OCI-LY7 (cell line): Measurements from ENCODE around the gene NCAN. TPM values are rescaled to one million over a fixed set of nuclear protein-coding genes. Genes with fewer than 3 reads are reported as not detected.

Experiments used
- BruUV-seq: library from RNA; stranded (reverse); fragments of 400-500 nt; replicated peaks from 2 replicates; lab custom pipeline; 2021; lab: Mats Ljungman, UMichigan
- CTCF ChIA-PET: fragments of 300-600 bp; sonication (Branson Sonifier 250); formaldehyde crosslinking; loops from one replicate; lab custom pipeline; 2022; ENCODE audit warnings: antibody characterized with exemption; ENCODE audit not compliant: unreplicated experiment; lab: Charles Lee
- POLR2A ChIA-PET: fragments of 300-600 bp; sonication (Branson Sonifier 250); formaldehyde crosslinking; loops from one replicate; lab custom pipeline; 2022; ENCODE audit warnings: antibody characterized with exemption; lab: Charles Lee
- DNase-seq: peaks from one replicate; pipeline ENCODE4 v3.0.0-alpha.2; 2015; ENCODE audit warnings: low spot score
- H2AFZ ChIP-seq: fragments of 200-600 bp; sonication (generic), shearing (Covaris generic); 2 replicates; pipeline ENCODE4 v1.6.1; 2014; ENCODE audit warnings: mild to moderate bottlenecking, antibody characterized with exemption, low read length, moderate library complexity
- H3K27ac ChIP-seq: fragments of 200-600 bp; sonication (generic); 2 replicates; pipeline ENCODE4 v1.5.1; 2014; ENCODE audit warnings: mixed run types, low read depth, mild to moderate bottlenecking, moderate library complexity, low read length, inconsistent platforms; ENCODE audit not compliant: poor library complexity, severe bottlenecking
- H3K36me3 ChIP-seq: fragments of 200-600 bp; sonication (generic); 2 replicates; pipeline ENCODE4 v1.6.1; 2014; ENCODE audit warnings: mild to moderate bottlenecking, antibody characterized with exemption, low read length, moderate library complexity, mixed read lengths; ENCODE audit not compliant: insufficient read depth
- H3K4me1 ChIP-seq: fragments of 200-600 bp; sonication (generic); 2 replicates; pipeline ENCODE4 v1.5.1; 2014; ENCODE audit warnings: mild to moderate bottlenecking, low read length; ENCODE audit not compliant: insufficient read depth, poor library complexity, severe bottlenecking
- H3K4me2 ChIP-seq: fragments of 200-600 bp; sonication (generic); 2 replicates; pipeline ENCODE4 v1.6.1; 2014; ENCODE audit warnings: mild to moderate bottlenecking, low read length
- H3K4me3 ChIP-seq: fragments of 200-600 bp; sonication (generic); 2 replicates; pipeline ENCODE4 v1.5.1; 2014; ENCODE audit warnings: mild to moderate bottlenecking, low read depth, low read length; ENCODE audit not compliant: poor library complexity, severe bottlenecking
- H3K79me2 ChIP-seq: fragments of 200-600 bp; sonication (generic); 2 replicates; pipeline ENCODE4 v1.6.1; 2016; ENCODE audit warnings: low read depth, mild to moderate bottlenecking, low read length, moderate library complexity, mixed read lengths; ENCODE audit not compliant: insufficient read depth
- H3K9me2 ChIP-seq: fragments of 200-600 bp; sonication (generic); 2 replicates; pipeline ENCODE4 v1.6.1; 2016; ENCODE audit warnings: mild to moderate bottlenecking, low read length, mixed read lengths; ENCODE audit not compliant: insufficient read depth
- H3K9me3 ChIP-seq: fragments of 200-600 bp; sonication (generic); 2 replicates; pipeline ENCODE4 v1.6.1; 2014; ENCODE audit warnings: mild to moderate bottlenecking, mixed run types, low read length, mixed read lengths
- H4K20me1 ChIP-seq: fragments of 200-600 bp; sonication (generic); 2 replicates; pipeline ENCODE4 v1.6.1; 2014; ENCODE audit warnings: mild to moderate bottlenecking, antibody characterized with exemption, low read length, moderate library complexity, mixed read lengths; ENCODE audit not compliant: insufficient read depth
- CTCF ChIP-seq: fragments of 200-600 bp; sonication (generic); conservative IDR thresholded peaks from 2 replicates; pipeline ENCODE4 v1.5.1; 2014; ENCODE audit warnings: mild to moderate bottlenecking, antibody characterized with exemption, low read length, moderate library complexity, mixed read lengths
- EZH2phosphoT487 ChIP-seq: fragments of 200-600 bp; sonication (generic); IDR thresholded peaks from 2 replicates; pipeline ENCODE4 v1.6.1; 2018; ENCODE audit warnings: low read depth, borderline replicate concordance, mild to moderate bottlenecking, mixed run types, antibody characterized with exemption, low read length, moderate library complexity, mixed read lengths
- intact Hi-C: fragments of 100-400 bp; cut with micrococcal nuclease; formaldehyde crosslinking; loops from one replicate; pipeline ENCODE4 v1.10.0; 2022; ENCODE audit not compliant: unreplicated experiment
- total RNA-seq, 2 experiments: library from RNA; depleted of rRNA in 1 of 2; stranded (reverse); fragments of >200 nt in 1 of 2; shearing (Covaris generic) in 1 of 2; gene quantifications; 2 replicates each; pipeline ENCODE4 v1.2.3, GENCODE V29; 2014 to 2022

Gene NCAN
- total RNA-seq, 2 experiments from 2014 or later = not detected

- Histone ChIP-seq H3K9me2 (no peaks in the 10 kb centered on the region), H4K20me1 (peaks cover 12% of the 10 kb centered on the region; the same call in 1 of the 2 replicates), H3K79me2 (peaks cover 92% of the 10 kb centered on the region), H3K4me2 (peak overlapping the region; percentile 100), H3K9me3 (no peaks in the 10 kb centered on the region), H2AFZ (no peak overlapping the region), H3K27ac (peak overlapping the region; percentile 98), H3K4me1 (peaks cover 72% of the 10 kb centered on the region), H3K4me3 (peak overlapping the region; percentile 93), H3K36me3 (peaks cover 79% of the 10 kb centered on the region)
- no peak for TF ChIP-seq EZH2phosphoT487
- TF ChIP-seq CTCF = no peak
- BruUV-seq = no TSS peak
- DNase-seq = no peak
- POLR2A ChIA-PET = interaction anchor here (1.3 kb wide), 1 partner anchor 10 kb away, joined by 4 read pairs; no protein-coding TSS in a partner anchor
- intact Hi-C loops = loop anchor here (10.0 kb wide), 2 partner anchors 499 to 641 kb away; partner anchors contain the start of genes ATP13A1, ELL and ZNF101
- CTCF ChIA-PET = no interaction called here
Measured at GRCh38 chr19:19165396-19165795, 46.4 kb upstream of the NCAN start.

- H3K79me2 ChIP-seq = peaks cover 75% of the 10 kb centered on the region
- no peak for DNase-seq
- POLR2A ChIA-PET = interaction anchor here (1.1 to 7.6 kb wide), 2 partner anchors 10 to 26 kb away, joined by 3 to 201 read pairs; no protein-coding TSS in a partner anchor
Measured at GRCh38 chr19:19167612-19168011, 44.1 kb upstream of the NCAN start.

More at GRCh38 chr19:19167612-19168011, 44.1 kb upstream of the NCAN start:
- Histone ChIP-seq H3K9me2 (no peaks in the 10 kb centered on the region), H3K27ac (peak overlapping the region; percentile 98), H3K4me1 (peaks cover 75% of the 10 kb centered on the region), H3K36me3 (peaks cover 69% of the 10 kb centered on the region), H2AFZ (no peak overlapping the region), H3K4me3 (peak overlapping the region; percentile 93), H3K9me3 (no peaks in the 10 kb centered on the region), H3K4me2 (peak overlapping the region; percentile 100), H4K20me1 (peaks cover 12% of the 10 kb centered on the region; the same call in 1 of the 2 replicates)
- TF ChIP-seq CTCF (no peak), EZH2phosphoT487 (no peak)
- CTCF ChIA-PET = interaction anchor here (1.0 kb wide), 2 partner anchors 10 to 11 kb away, joined by 3 read pairs; no protein-coding TSS in a partner anchor
- intact Hi-C loops = loop anchor here (10.0 kb wide), 2 partner anchors 497 to 643 kb away; partner anchors contain the start of genes ATP13A1, ELL and ZNF101
- BruUV-seq = TSS peak; percentile 70
